ENCODE measurements around the gene EVI5L.

DNA sequence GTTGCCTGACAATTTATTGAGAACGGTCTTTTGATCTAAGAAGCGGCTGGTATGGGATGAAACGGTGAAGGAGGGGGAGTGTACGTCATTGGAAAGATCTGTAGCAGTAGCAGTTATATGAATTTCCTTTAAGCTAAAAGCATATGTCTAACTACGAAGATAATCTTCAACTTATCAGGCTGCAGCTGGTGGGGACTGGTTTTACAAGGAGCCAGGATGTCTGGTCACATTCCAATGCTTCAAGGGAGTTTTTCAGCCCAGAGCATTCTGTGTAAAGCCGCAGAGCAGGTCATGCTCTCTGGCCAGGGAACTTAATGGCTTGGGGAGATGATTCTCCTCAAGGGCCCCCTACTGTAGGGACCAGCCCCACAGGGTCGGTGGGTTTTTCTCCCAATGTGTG lies 37.7 kb upstream of the EVI5L start:
- TF ChIP-seq POLR2A (IDR thresholded peaks at IDR 0.05; ENCODE audit: low read length) (no peak), GATA1 (IDR thresholded peaks at IDR 0.05; ENCODE audit: low read depth, low read length) (no peak)

Measured in erythroblast (primary cell).